Measurements from ENCODE around the gene MTCH1.
A peak's percentile ranks its signal among the peaks of the same experiment; 100 is the strongest.

The MTCH1 gene

DNA sequence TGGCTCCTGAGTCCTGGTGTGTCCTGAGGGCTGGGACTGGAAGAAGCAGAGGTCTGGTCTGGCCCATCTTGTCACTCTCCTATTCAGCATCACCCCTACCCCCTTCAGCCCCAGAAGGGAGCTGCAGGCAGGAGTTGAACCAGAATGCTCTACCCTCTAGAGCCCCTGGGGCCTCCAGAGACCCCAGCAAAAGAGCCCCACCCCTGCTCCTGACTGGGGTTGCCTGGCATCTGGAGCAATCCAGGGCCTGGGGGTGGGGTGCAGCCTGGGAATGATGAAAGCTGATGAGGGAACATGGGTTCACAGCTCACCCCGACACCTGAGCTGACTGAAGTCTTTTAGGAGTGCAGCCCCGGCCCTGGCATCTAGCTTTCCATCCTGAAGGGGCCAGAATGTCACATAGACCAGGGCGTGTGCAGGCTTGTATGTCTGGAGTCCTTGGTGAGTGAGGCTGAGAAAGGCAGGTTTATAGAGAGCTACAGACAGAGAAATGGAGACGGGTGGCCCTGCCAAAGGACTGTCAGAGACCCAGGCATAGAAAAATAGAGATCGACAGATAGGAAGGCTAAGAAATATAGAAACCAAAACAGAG is 31.7 kb upstream of the MTCH1 start:
- peak; percentile 82 for DNase-seq

DNA sequence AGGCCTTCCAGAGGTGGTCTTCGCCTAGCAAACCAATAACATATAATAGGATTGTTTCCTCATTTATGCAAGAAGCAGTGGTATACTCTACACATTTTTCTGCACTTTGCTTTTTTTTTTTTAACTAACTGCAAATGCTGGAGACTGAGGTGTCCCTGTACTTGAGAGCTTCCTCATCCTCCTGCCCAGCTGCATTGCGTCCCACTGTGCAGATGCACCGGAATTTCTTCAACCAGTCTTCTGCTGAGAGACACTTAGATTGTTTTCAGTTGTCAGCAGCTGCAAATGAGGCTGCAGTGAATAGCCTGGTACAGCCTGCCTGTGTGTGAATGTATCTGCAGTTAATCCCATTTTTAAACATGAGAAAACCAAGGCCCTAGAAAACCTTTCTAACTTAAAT is 31.0 kb upstream of the MTCH1 start:
- no peak for DNase-seq

DNA sequence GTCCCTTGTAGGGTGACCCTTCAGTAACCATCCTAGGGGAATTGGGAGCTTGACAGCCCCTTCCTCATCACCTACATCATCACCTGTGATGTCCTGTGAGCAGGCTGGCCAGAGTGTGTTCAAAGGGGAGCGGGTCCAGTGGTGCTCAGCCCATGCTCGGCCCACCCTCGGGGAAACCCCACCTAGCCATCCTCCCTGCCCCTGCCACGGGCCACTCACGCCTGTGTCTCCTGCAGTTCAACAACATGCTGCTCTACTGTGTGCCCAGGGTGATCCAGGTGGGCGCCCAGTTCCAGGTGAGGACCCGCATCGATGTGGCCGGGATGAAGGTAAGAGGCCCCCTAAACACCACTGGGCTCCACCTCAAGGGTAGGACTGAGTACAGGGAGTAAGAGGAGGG is 29.5 kb upstream of the MTCH1 start:
- DNase-seq, result no peak

DNA sequence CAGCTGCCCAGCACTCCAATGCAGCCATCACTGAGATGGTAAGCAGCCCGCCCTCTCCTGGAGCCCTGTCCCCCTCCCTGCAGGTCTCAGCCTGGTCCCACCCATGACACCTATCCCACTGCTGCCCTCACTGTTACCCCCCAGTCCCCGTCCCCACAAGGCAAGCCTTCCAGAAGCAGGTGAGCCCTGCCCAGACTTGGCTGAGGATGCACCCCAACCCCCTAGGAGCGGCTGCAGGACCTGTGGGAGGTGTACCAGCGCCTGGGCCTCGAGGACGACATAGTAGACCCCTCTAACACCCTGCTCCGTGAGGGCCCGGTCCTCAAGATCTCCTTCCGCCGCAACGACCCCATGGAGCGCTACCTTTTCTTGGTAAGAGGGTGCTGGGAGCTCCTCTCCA is 28.7 kb upstream of the MTCH1 start:
- no peak for DNase-seq

DNA sequence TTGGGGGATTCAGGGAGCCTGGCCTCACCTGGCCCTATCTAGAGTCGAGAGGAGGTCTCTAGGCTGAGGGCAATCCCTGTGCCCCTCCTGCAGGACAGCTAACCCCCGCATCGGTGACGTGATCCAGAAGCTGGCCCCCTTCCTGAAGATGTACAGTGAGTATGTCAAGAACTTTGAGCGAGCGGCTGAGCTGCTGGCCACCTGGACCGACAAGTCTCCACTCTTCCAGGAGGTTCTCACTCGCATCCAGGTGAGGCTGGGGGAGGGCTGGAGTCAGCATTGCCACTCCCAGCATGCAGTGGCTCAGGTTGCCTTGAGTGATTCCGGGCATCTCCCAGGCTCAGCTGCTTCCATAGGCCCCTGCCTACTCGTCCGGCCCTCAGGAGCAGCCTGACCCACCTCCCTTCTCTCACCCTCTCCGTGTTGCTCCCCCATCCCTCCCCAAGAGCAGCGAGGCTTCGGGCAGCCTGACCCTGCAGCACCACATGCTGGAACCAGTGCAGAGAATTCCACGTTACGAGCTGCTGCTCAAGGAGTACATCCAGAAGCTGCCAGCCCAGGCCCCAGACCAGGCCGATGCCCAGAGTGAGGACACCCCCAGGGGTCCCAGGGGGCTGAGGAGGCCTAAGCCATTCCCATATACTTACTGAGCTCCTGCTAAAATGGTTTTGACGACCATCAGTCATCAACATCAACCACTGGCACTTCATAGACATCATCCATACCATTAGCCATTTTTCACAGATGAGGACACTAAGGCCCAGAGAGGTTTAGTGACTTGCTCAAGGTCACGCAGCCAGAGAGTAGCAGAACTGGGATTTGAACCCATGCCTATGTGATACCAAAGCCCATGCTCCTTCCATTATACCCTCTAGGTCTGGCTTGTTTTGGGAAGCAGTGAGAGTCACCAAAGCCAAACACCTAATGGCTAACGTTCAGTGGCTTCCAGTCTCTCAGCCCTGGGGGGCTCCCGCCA is 27.8 kb upstream of the MTCH1 start:
- DNase-seq, result no peak

DNA sequence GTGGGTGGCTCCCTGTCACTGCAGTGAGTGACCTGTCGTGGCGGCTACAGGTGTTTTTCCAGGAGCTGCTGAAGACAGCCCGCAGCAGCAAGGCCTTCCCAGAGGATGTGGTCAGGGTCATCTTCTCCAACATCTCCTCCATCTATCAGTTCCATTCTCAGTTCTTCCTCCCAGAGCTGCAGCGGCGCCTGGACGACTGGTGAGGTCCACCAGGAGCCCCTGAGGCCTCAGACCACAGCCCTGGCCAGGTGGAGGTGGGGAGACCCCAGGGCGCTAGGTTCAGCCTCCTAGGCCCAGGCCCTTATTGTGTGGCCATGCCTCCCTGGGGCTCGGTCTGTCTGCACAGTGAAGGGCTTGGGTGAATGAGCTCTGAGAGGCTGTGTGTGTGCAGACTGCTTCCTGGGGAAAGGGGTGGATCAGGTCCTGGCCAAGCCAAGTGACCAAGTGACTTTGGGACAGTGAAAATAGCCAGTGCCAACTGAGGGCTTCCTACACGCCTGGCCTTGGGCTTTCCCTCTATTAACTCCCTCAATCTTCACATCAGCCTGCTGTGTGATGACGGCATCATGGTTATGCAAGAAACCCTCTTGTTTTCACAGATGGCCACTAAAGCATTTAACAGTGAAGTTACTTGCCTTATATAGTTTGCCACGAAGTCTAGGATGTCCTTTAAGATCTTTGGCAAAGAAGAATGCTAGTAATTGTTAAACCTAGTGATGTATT is 25.8 kb upstream of the MTCH1 start:
- DNase-seq, result no peak

DNA sequence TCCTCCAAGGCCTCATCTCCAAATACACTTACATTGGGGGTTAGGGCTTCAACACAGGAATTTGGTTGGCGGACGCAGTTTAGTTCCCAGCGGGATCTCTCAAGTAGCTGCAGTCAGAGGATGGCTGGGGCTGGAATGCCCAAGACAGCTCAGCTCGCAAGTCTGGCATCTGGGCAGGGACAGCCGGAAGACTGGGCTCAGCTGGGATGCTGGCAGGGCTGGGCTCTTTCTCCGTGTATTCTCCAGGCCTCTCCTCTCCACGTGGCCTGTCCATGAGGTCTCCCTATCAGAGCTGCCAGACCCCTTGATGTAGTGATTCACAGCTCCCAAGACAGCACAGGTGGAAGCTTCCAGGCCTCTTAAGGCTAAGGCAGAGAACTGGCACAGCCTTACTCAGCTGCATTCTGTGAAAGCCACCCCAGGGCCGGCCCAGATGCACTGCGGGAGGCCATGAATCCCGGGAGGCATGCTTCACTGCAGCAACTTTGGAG is 24.5 kb upstream of the MTCH1 start:
- no peak for DNase-seq

DNA sequence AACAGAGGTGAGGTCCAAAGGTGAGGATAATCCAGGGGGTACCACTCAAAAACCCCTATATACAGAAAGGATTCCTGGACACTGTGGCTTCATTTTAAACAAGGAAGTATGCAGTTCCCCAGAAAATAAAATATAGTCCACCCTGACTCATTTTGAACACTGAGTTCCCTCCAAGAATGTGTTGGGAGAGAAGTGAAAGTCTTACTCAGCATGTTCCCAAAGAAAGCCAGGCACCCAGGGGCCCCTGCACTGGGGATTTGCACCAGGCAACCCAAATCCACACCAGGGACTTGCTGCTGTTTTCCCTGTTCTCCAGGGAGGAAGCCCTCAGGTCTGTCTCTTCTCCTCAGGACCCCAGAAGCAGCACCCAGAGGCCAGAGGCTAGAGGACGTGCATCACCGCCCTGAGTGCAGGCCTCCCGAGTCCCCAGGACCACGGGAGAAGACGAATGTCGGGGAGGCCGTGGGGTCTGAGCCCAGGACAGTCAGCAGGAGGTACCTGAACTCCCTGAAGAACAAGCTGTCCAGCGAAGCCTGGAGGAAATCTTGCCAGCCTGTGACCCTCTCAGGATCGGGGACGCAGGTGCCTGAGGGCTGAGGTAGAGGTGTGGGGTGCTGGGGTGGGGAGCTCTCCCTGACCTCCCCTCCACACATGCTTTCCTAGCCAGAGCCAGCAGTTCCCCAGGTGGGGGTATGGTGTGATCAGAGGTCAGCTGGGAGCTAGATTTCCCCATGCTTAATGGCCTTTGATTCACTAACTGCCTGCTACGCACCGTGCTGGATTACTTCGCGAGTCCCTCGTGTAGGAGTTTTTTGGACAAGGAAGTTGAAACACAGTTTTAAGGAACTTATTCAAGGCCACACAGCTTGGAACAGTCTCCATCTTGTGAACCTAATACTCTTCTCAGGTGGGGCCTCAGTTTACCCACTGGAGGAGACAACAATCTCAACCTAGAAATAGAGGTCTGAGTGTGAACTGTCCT is 22.8 kb upstream of the MTCH1 start:
- DNase-seq, result no peak

DNA sequence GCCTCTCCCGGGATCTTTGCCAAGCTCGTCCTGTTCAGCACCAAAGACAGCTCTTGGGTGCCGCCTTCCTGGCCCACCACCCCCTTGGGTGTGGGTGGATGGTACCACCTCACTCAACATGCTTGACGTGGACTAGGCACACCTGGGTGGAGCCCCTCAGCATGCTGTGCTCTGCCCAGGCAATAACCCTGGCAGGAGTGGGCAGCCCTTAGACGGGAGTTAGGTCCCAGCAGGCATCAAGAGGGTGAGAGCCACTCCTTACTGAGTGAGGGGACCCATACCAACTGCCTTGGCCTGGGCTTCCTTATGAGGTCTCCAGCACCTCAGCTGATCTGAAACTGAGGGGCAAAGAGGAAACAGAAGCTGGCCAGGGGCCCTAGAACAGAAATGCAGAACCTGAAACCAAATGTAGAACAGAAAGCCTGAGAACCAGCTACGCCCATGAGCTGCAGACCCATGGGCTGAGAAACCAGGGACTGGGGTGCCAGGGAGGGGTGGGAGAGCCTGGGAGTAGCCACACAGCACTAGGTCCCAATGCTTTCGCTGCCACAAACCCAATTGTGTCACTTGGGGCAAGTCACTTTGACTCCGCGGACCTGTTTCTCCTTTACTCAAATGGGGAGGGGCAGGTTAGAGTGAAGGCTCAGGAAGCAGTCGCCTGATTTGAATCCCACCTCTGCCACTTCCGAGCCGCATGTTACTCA is 21.5 kb upstream of the MTCH1 start:
- DNase-seq, result no peak

DNA sequence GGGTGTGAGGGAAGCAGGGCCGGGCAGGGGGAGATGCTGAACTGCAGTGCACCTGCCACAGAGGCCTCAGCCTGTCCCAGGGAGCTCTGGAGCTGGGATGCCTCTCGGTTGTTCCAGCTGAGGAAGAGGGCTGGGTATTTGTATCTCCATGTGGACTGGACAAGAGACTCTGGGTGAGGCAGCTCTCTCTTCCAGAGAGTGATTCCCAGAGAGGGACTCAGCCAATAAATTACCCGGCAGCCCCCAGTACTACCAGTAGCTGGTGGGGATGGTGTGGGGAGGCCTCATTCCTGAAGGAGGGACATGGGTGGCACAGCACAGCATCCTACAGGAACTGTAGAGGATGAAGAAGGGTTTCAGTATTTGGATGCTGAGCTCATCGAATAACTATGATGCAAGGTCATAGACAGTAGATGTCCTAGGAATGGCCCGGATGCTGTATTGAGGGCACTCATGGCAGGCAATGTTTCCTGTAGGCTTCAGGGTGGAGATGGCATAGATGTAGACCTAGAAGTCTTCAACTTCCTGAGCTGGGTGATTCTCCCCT is 20.9 kb upstream of the MTCH1 start:
- no peak for DNase-seq

DNA sequence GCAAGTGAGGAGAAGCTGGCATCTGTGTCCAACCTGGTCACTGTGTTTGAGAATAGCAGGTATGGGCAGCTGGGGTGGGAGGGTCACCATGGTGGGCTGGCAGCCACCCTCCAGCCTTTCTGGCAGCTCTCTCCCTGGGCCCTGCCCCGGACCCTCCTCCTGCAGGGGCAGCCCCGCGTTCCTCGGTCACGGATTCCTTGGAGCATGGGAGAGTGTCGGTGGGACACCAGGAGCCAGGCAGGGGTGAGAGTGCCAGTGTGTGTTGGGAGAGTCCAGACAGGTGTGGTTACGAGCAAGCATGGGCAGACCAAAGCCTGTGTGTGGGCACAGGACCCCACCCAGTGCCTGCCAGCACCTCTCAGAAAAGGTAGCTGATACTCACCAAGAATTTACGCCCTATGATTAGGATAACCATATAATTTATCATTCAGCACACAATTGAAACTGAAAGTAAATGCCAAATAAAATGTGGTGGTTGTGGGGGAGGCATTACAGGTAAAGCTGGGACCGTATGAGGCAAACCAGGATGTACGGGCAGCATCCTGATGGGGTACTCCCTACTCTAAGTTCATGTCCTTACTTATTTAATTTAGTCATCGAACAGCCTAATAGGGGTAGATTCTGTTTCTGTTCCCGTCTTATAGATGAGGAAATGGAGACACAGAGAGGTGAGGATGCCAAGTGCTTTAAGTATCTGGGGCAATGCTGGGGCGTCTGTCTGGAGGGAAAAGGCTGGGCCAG is 20.0 kb upstream of the MTCH1 start:
- peak; percentile 42 for DNase-seq

DNA sequence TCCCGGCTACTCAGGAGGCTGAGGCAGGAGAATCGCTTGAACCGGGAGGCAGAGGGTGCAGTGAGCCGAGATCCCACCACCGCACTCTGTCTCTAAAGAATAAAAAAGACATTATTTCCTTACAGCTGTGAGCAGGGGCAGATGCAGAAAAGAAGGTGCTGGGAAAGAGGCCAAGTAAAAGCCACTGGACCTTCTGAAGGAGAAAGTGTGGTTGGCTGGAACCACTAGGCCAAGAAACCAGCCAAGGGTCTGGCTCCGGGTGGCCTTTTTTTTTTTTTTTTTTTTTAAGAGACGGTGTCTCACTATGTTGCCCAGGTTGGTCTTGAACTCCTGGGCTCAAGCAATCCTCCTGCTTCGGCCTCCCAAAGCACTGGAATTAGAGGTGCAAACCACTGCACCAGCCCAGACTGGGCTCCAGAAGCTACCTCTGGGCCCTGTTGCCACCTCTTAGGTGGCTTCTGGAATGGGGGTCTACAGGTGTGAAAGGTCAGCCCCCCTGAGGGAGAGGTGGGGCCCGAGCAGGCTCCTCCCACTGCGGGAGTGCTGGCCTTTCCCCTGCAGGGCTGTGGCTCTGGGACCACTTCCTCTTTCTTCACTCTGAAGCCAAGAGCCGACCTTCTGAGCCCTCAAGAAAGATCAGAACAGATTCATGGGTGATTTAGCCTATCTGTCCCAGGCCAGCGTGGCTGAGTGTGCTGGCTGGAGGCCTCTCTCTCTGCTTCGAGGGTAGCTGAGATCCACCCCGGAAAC is 19.2 kb upstream of the MTCH1 start, which contains the start of gene FGD2:
Gene FGD2 (plus strand): TSS at position 595 of the 750 bp plus-strand sequence. CDS start 163 bp downstream, outside the sequence.
- peak; percentile 27 for DNase-seq

DNA sequence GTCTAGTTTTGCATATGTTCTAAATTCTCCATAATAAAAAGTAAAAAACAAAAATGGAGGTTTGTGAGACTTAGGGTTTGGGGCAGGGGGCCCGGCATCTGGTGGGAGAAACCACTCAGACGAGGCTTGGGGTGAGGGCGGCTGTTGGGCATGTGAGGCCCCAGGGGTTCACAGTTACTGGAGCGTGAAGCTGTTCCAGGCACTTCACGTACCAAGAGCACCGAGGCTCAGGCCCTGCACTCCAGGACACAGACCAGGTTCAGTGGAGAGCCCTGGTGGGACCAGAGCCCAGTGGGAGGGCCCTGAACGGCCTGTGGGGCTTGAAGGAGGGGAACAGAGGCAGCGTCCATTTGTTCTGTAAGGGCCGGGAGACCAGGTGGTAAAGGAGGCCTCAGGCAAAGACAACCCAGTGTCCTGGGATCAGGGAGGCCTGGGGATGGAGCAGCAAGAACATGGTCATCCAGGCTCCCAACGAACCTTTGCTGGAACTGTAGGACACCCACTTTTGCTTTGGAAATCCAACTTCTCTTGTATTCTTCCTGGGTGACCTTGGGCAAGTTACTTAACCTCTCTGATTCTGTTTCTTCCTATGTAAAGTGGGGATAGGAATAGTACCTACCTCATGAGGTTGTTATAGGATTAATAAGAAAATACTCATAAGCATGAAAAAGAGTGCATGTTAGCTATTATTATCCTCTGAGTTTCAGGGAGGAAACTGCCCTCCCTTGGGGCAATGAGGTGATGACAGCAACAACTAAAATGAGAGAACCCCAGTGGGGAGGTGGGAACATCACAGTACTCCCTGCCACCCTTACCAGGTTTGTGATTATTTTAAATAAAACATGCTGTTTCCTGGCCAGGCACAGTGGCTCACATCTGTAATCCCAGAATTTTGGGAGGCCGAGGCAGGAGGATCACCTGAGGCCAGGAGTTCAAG is 18.3 kb upstream of the MTCH1 start:
- peak; percentile 61 for DNase-seq

DNA sequence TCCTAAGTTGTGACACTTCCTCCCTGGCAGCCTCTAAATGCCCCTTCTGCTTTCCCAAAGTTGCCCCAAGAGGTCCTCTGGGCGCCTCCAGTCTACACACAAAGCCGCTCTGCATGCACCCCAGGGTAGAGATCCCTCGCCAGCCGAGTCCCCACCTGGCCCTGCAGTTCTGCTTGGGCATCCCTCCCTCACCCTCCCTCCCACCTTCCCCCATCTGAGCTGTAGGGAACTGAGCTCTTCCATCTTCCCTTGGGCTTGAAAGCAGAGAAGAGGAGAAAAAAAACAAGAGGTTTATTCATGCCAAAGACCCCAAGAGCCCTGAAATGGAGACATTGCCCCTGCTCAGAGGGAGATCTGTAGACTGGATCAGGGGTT is 13.7 kb upstream of the MTCH1 start:
- DNase-seq, result peak; percentile 70

DNA sequence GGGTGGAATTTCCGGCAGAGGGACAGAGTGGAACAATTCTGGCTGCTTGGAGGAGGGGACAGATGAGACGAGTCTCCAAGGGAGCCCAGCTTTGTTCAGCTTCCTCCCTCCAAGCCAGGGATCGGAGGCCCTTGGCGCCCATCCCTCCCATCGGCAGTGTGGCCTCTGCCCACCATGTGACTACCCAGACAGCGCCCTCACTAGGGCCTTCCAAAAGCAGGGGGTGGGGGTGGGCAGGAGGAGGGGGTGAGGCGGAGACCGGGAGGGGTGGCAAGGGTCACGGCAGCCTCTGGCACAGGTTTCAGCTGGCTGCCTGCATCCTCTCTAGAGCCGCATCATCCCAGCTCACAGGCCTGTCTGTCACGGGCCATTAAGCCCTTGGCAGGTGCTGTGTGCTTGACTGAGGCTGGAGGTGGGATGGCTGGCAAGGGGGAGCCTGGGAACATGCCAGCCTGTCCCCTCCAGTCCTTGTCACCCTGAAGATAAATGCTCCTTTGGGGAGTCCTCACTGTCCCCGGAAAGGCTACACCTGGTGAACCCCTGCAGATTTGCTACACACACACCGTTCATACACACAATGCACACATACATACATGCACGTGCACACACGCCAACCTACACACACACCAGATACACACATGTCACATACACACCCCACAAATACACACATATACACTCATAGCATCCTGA is 13.2 kb upstream of the MTCH1 start:
- peak; percentile 95 for DNase-seq

DNA sequence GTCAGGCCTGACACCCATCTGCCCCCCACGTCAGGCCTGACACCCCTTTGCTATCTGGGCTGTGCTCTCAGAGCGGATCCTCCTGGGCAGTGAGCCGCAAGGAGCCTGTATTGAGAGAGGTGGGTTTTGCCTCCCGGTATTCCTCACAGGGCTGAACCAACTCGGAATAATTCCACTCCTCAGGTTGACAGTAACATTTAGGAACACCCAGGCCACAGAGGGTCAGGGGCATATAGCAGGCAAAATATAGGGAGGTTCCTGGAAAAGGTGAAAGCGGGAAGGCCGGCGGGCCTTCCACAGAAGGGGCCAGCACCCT is 12.7 kb upstream of the MTCH1 start:
- DNase-seq, result no peak

DNA sequence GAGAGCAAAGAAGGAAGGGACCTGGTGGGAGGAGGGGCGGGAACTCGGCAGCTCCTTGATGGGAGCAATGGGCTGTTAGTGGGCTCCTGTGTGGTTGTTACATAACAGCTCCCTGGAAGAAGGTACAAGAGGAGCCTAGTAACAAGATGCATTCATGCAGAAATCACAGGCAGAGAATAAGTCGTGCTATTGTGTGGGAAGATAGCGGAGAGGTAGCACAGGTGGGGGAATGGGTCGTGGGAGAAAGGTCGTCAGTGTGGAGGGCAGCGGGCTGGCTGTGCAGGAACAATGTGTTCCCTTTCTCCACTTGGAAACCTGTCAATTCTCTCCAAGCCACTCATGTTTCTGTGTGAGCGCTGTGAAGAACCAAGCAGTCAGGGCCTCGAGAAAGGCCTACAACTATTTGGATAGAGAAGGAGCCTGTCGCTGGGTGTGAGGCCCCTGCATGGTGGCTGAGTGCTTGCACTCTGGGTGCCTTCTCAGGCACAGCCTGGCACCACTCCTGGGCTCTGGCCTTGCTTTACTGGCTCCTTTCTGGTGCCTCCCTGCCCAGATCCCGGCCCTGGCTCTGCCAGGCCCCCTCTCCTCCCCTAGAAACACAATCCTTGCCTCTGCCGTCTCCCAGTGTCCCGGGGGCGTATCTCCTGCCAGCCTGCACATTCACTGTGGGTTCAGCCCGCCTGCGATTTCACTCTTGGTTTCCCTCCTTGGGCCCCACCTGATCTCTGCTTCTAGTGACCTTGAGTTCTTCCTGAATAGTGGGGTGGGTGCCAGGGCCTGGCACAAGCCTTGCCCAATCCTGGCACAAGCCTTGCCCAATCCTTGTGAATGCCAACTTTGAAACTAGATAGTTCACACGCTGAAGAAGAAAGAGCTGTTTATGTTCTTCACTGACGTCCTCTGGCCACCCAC is 12.1 kb upstream of the MTCH1 start:
- peak; percentile 83 for DNase-seq

Measured in DMS79 (cell line).